ENCODE measurements around the gene CD52.

Gene CD52

GRCh38 chr1:26352338-26352679 lies 34.6 kb downstream of the CD52 start:
- in situ Hi-C loops (cut with MboI; ENCODE audit: low sequenced_read_pairs) = no loop called here

GRCh38 chr1:26353210-26353859 lies 35.6 kb downstream of the CD52 start:
- in situ Hi-C loops (cut with MboI; ENCODE audit: low sequenced_read_pairs) = no loop called here

GRCh38 chr1:26353976-26354820 lies 36.4 kb downstream of the CD52 start, which contains the start of gene CRYBG2:
Gene CRYBG2, minus strand, starts transcription at chr1:26354130. Its CDS starts 7,473 bp downstream, at chr1:26346657.
- in situ Hi-C loops (cut with MboI; ENCODE audit: low sequenced_read_pairs) = no loop called here

GRCh38 chr1:26354972-26355371 lies 37.2 kb downstream of the CD52 start:
- in situ Hi-C loops (cut with MboI; ENCODE audit: low sequenced_read_pairs) = no loop called here

- in situ Hi-C loops (cut with MboI; ENCODE audit: low sequenced_read_pairs) = no loop called here
Observed at GRCh38 chr1:26356106-26356505, 38.3 kb downstream of the CD52 start.

GRCh38 chr1:26357121-26357602 lies 39.4 kb downstream of the CD52 start:
- in situ Hi-C loops (cut with MboI; ENCODE audit: low sequenced_read_pairs) = no loop called here

GRCh38 chr1:26358411-26359384 lies 40.9 kb downstream of the CD52 start:
- in situ Hi-C loops (cut with MboI; ENCODE audit: low sequenced_read_pairs) = no loop called here

GRCh38 chr1:26359981-26360806 lies 42.4 kb downstream of the CD52 start:
- in situ Hi-C loops (cut with MboI; ENCODE audit: low sequenced_read_pairs) = no loop called here

GRCh38 chr1:26360807-26361604 lies 43.2 kb downstream of the CD52 start:
- in situ Hi-C loops (cut with MboI; ENCODE audit: low sequenced_read_pairs) = no loop called here

- in situ Hi-C loops (cut with MboI; ENCODE audit: low sequenced_read_pairs) = no loop called here
Observed at GRCh38 chr1:26361605-26362122, 43.9 kb downstream of the CD52 start.

- in situ Hi-C loops (cut with MboI; ENCODE audit: low sequenced_read_pairs) = no loop called here
Observed at GRCh38 chr1:26362331-26362730, 44.6 kb downstream of the CD52 start.

- in situ Hi-C loops (cut with MboI; ENCODE audit: low sequenced_read_pairs) = no loop called here
Observed at GRCh38 chr1:26363549-26364448, 46.0 kb downstream of the CD52 start.

GRCh38 chr1:26364956-26365355 lies 47.2 kb downstream of the CD52 start:
- in situ Hi-C loops (cut with MboI; ENCODE audit: low sequenced_read_pairs) = no loop called here

- in situ Hi-C loops (cut with MboI; ENCODE audit: low sequenced_read_pairs) = no loop called here
Observed at GRCh38 chr1:26367441-26367840, 49.7 kb downstream of the CD52 start.

GRCh38 chr1:26368006-26368405 lies 50.2 kb downstream of the CD52 start:
- in situ Hi-C loops (cut with MboI; ENCODE audit: low sequenced_read_pairs) = no loop called here

- in situ Hi-C loops (cut with MboI; ENCODE audit: low sequenced_read_pairs) = no loop called here
Observed at GRCh38 chr1:26368486-26368885, 50.7 kb downstream of the CD52 start.
